Activated T-helper 9 cell treated with anti-CD3 and anti-CD28 coated beads, Interleukin-2, amount 50 U/mL, for 16 hours (primary cell): ENCODE data around the gene SLC19A3.
"Not testable (repeated sequence)": the region's sequence is repeated elsewhere in the genome, so short reads cannot be mapped to it uniquely, and the experiment has no call there.

ENCODE experiments used
- DNase-seq: peaks from one replicate; pipeline ENCODE4 v3.0.0-alpha.2; 2020; ENCODE audit warnings: low read depth

SLC19A3 gene

GRCh38 chr2:227703280-227703732 is 14.5 kb downstream of the SLC19A3 start:
- no peak for DNase-seq

GRCh38 chr2:227701556-227701955 is 16.3 kb downstream of the SLC19A3 start:
- no peak for DNase-seq

GRCh38 chr2:227696990-227697679 is 20.7 kb downstream of the SLC19A3 start:
- no peak for DNase-seq

- DNase-seq = no peak
Observed at GRCh38 chr2:227687189-227687588, 30.6 kb downstream of the SLC19A3 start.

- DNase-seq = no peak
Observed at GRCh38 chr2:227684258-227684657, 33.6 kb downstream of the SLC19A3 start.

GRCh38 chr2:227677928-227678327 is 39.9 kb downstream of the SLC19A3 start:
- DNase-seq = no peak

GRCh38 chr2:227674485-227674884 is 43.3 kb downstream of the SLC19A3 start:
- no peak for DNase-seq

GRCh38 chr2:227673620-227674019 is 44.2 kb downstream of the SLC19A3 start:
- DNase-seq = not testable (repeated sequence)

GRCh38 chr2:227671170-227671905 is 46.5 kb downstream of the SLC19A3 start:
- no peak for DNase-seq

- not testable (repeated sequence) for DNase-seq
Observed at GRCh38 chr2:227666631-227667170, 51.1 kb downstream of the SLC19A3 start, which contains the start of gene SCYGR5. Gene SCYGR5 (plus strand): TSS chr2:227666804. CDS start chr2:227666804, 0 bp downstream.

GRCh38 chr2:227665189-227665940 is 52.5 kb downstream of the SLC19A3 start:
- no peak for DNase-seq

GRCh38 chr2:227661827-227662226 is 56.0 kb downstream of the SLC19A3 start:
- no peak for DNase-seq

GRCh38 chr2:227661025-227661649 is 56.7 kb downstream of the SLC19A3 start:
- DNase-seq = no peak

- DNase-seq = no peak
Observed at GRCh38 chr2:227657199-227657845, 60.5 kb downstream of the SLC19A3 start.

GRCh38 chr2:227655454-227655853 is 62.4 kb downstream of the SLC19A3 start:
- DNase-seq = no peak

- DNase-seq = no peak
Observed at GRCh38 chr2:227654426-227654825, 63.4 kb downstream of the SLC19A3 start.

GRCh38 chr2:227653419-227653818 is 64.4 kb downstream of the SLC19A3 start:
- DNase-seq = no peak

GRCh38 chr2:227643990-227644551 is 73.8 kb downstream of the SLC19A3 start:
- no peak for DNase-seq

GRCh38 chr2:227642656-227643055 is 75.2 kb downstream of the SLC19A3 start:
- no peak for DNase-seq

GRCh38 chr2:227634201-227634600 is 83.6 kb downstream of the SLC19A3 start:
- DNase-seq = no peak
